ENCODE data around the gene LTK. TPM values are rescaled to one million over a fixed set of nuclear protein-coding genes. Genes with fewer than 3 reads are reported as not detected.
A peak's percentile ranks its signal among the peaks of the same experiment; 100 is the strongest.

The LTK gene
- total and polyA plus RNA-seq, 2 donors (not counting 1 experiment from before 2014, with no cell fraction given) = 4.4 to 9.7 TPM

- no peak for ATAC-seq (ENCODE audit: low read depth)
- no peak for DNase-seq
- ChIA-PET POLR2A (interaction anchor here (0.9 to 1.7 kb wide), 4 partner anchors 42 to 260 kb away, joined by 3 to 5 read pairs (median 3); partner anchors contain the start of gene ITPKA), CTCF (interaction anchor here (0.8 to 1.4 kb wide), 3 partner anchors 13 to 230 kb away, joined by 3 to 5 read pairs (median 5); partner anchors contain the start of genes MAPKBP1 and MGA)
- Histone ChIP-seq H3K9me3 (ENCODE audit: control extremely low read depth in 1 of 3, control insufficient read depth in 2 of 3, insufficient read depth in 1 of 3, low read length in 2 of 3) (no peaks in the 10 kb centered on the region), H3K4me1 (ENCODE audit: control insufficient read depth in 2 of 2, insufficient read depth in 2 of 2, low read length in 2 of 2) (peaks cover 6 to 11% of the 10 kb centered on the region in 2 donors), H2AFZ (ENCODE audit: insufficient read depth, low read depth, low read length, poor library complexity, severe bottlenecking) (peak overlapping the region; percentile 92), H3K36me3 (replicated peaks in 1 of 2; ENCODE audit: control extremely low read depth in 1 of 2, control insufficient read depth in 1 of 2, extremely low read depth in 1 of 2, insufficient read depth in 2 of 2, low read length in 1 of 2) (no peaks in the 10 kb centered on the region), H3K79me2 (ENCODE audit: control insufficient read depth, insufficient read depth, low read length) (peaks cover 23% of the 10 kb centered on the region), H3K9ac (ENCODE audit: low read length) (peak overlapping the region; percentile 93), H3K4me2 (replicated peaks; ENCODE audit: low read depth, low read length, poor library complexity, severe bottlenecking) (peak overlapping the region; percentile 82), H4K20me1 (ENCODE audit: control insufficient read depth, insufficient read depth, low read length, poor library complexity, severe bottlenecking) (no peaks in the 10 kb centered on the region), H3K27ac (ENCODE audit: low read length in 2 of 2) (peak overlapping the region in 1 of 2 donors; percentile 74), H3K4me3 (ENCODE audit: control extremely low read depth in 1 of 5, extremely low read depth in 1 of 5, insufficient read depth in 1 of 5, low read depth in 2 of 5, low read length in 4 of 5) (peak overlapping the region; percentile 69 to 92 (median 76)), H3K27me3 (replicated peaks in 1 of 4; ENCODE audit: control extremely low read depth in 1 of 4, control insufficient read depth in 3 of 4, insufficient read depth in 4 of 4, low read length in 3 of 4) (no peaks in the 10 kb centered on the region)
- Mint-ChIP-seq H3K4me1 (peaks cover 10% of the 10 kb centered on the region), H3K27ac (peak overlapping the region; percentile 93), H3K4me3 (peak overlapping the region; percentile 97), H3K9me3 (ENCODE audit: insufficient read depth) (no peaks in the 10 kb centered on the region), H3K27me3 (no peaks in the 10 kb centered on the region)
- WGBS (ENCODE audit: insufficient coverage) = 0% methylated on average over 5 of the region's 8 CpGs
- intact Hi-C loops (cut with micrococcal nuclease) = loop anchor here (5.0 kb wide), 2 partner anchors 141 to 284 kb away; partner anchors contain the start of genes JMJD7 and NDUFAF1
- TF ChIP-seq CTCF (IDR thresholded peaks at IDR 0.05) (no peak), EZH2 (IDR thresholded peaks at IDR 0.05; ENCODE audit: borderline replicate concordance, insufficient read depth, low read depth, low read length, poor library complexity, severe bottlenecking) (no peak)
These were observed 29.9 kb upstream of the LTK start for GRCh38 chr15:41543521-41543870.

GRCh38 chr15:41536866-41537265, 23.2 kb upstream of the LTK start:
- 96% methylated on average over 10 of the region's 11 CpGs for WGBS (ENCODE audit: insufficient coverage)
- no peaks in the 10 kb centered on the region for H3K27me3 ChIP-seq (replicated peaks in 1 of 4; ENCODE audit: control extremely low read depth in 1 of 4, control insufficient read depth in 3 of 4, insufficient read depth in 4 of 4, low read length in 3 of 4)
- no peak overlapping the region for H3K4me2 ChIP-seq (replicated peaks; ENCODE audit: low read depth, low read length, poor library complexity, severe bottlenecking)
- H3K4me3 ChIP-seq (ENCODE audit: control extremely low read depth in 1 of 5, extremely low read depth in 1 of 5, insufficient read depth in 1 of 5, low read depth in 2 of 5, low read length in 4 of 5) = no peak overlapping the region
- DNase-seq = no peak
- TF ChIP-seq EZH2 (IDR thresholded peaks at IDR 0.05; ENCODE audit: borderline replicate concordance, insufficient read depth, low read depth, low read length, poor library complexity, severe bottlenecking) (no peak), CTCF (IDR thresholded peaks at IDR 0.05) (no peak)
- peaks cover 5 to 7% of the 10 kb centered on the region in 2 donors for H3K4me1 ChIP-seq (ENCODE audit: control insufficient read depth in 2 of 2, insufficient read depth in 2 of 2, low read length in 2 of 2)
- intact Hi-C loops (cut with micrococcal nuclease) = no loop called here
- H3K79me2 ChIP-seq (ENCODE audit: control insufficient read depth, insufficient read depth, low read length) = peaks cover 11% of the 10 kb centered on the region
- H4K20me1 ChIP-seq (ENCODE audit: control insufficient read depth, insufficient read depth, low read length, poor library complexity, severe bottlenecking) = no peaks in the 10 kb centered on the region
- CTCF ChIA-PET = no interaction called here
- no peak overlapping the region for H3K4me3 Mint-ChIP-seq
- POLR2A ChIA-PET = no interaction called here
- no peaks in the 10 kb centered on the region for H3K9me3 ChIP-seq (ENCODE audit: control extremely low read depth in 1 of 3, control insufficient read depth in 2 of 3, insufficient read depth in 1 of 3, low read length in 2 of 3)
- H3K4me1 Mint-ChIP-seq = peaks cover 3% of the 10 kb centered on the region
- H3K9me3 Mint-ChIP-seq (ENCODE audit: insufficient read depth) = no peaks in the 10 kb centered on the region
- H3K27me3 Mint-ChIP-seq = no peaks in the 10 kb centered on the region
- H3K27ac Mint-ChIP-seq = no peak overlapping the region
- no peak overlapping the region for H2AFZ ChIP-seq (ENCODE audit: insufficient read depth, low read depth, low read length, poor library complexity, severe bottlenecking)
- H3K36me3 ChIP-seq (replicated peaks in 1 of 2; ENCODE audit: control extremely low read depth in 1 of 2, control insufficient read depth in 1 of 2, extremely low read depth in 1 of 2, insufficient read depth in 2 of 2, low read length in 1 of 2) = peaks cover 0 to 30% of the 10 kb centered on the region in 2 experiments
- no peak for ATAC-seq (ENCODE audit: low read depth)
- no peak overlapping the region for H3K27ac ChIP-seq (ENCODE audit: low read length in 2 of 2)
- H3K9ac ChIP-seq (ENCODE audit: low read length) = no peak overlapping the region

Data from B cell (primary cell).